ENCODE data around the gene MAD1L1. TPM values are rescaled to one million over a fixed set of nuclear protein-coding genes. Genes with fewer than 3 reads are reported as not detected.

The MAD1L1 gene
- total and polyA plus RNA-seq, 7 experiments from 2014 or later: 112 to 314 (median 136) TPM

DNA sequence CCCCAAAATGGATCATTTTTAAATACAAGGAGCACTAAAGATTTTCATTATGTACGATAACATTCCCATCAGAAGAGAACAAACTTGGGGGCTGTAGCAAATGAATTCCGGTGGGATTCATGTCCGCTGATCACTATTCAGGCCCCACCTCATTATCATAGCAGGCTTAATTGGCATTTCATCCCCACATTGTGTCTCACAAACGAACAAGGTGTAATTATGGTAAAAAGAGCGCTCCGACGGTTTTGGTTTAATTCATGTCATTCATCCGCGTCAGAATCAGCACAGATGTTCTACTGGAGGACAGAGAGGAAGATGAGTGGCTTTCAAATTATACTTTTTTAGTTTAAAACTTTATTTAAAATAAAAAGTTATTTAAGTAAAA, 124.7 kb downstream of the MAD1L1 start:
- H3K9me3 ChIP-seq (ENCODE audit: control insufficient read depth in 2 of 3, low read length in 3 of 3): no peaks in the 10 kb centered on the region
- Mint-ChIP-seq H3K27me3 (no peaks in the 10 kb centered on the region), H3K4me1 (peaks cover 11 to 47% (median 31%) of the 10 kb centered on the region in 7 donors), H3K36me3 (peaks cover 0 to 4% (median 0%) of the 10 kb centered on the region in 5 donors), H3K4me3 (no peak overlapping the region), H3K9me3 (no peaks in the 10 kb centered on the region), H3K27ac (peak overlapping the region in 1 of 9 donors; percentile 51)
- ATAC-seq: no peak
- no peaks in the 10 kb centered on the region for H3K36me3 ChIP-seq (ENCODE audit: control insufficient read depth in 2 of 3, insufficient read depth in 3 of 3, low read length in 3 of 3)
- H3K4me3 ChIP-seq (ENCODE audit: low read length): no peak overlapping the region
- no peak overlapping the region for H3K27ac ChIP-seq (ENCODE audit: low read depth, low read length)
- intact Hi-C loops (cut with micrococcal nuclease): loop anchor here in 1 of 2 donors (10.0 kb wide), 2 partner anchors 73 to 443 kb away; no protein-coding TSS in a partner anchor
- DNase-seq: no peak
- H3K4me1 ChIP-seq (ENCODE audit: control insufficient read depth in 2 of 2, insufficient read depth in 2 of 2, low read length in 2 of 2): peaks cover 4 to 22% of the 10 kb centered on the region in 2 donors
- ChIA-PET CTCF (no interaction called here), POLR2A (interaction anchor here (1.0 kb wide), 1 partner anchor 11 kb away, joined by 4 read pairs; no protein-coding TSS in a partner anchor)
- no peaks in the 10 kb centered on the region for H3K27me3 ChIP-seq (ENCODE audit: control insufficient read depth in 2 of 2, insufficient read depth in 2 of 2, low read length in 2 of 2)

DNA sequence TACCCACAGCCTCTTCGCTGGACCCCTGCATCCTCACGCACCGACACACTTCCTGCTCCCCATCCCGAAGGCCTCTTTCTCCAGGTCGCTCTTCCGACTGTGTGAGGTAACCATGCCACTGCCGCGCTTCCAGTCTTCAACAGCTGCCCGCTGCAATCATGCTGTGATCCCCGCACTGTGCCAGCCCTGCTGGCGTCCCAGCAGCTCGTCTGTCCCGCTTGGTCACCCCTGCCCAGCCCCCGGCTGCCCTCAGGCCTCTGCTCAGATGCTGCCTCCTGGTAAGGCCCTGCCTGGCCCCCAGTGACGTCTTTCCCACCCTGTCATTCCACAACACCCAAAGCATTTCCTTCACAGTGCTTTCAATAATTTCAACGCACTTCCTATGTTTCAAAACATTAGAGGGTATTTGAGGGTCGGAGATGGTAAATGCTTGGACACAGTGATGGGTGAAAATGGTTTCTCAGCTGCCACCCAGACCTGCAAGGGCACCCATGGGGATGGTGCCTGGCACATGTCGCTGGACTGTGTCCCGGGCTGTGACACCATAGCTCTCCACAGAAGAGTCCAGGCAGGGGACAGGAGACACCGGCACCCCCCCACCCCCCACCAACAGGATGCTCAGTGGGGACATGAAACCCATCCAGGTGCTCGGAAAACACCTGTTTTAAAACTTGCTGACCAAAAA, 125.2 kb downstream of the MAD1L1 start:
- Mint-ChIP-seq H3K4me3 (no peak overlapping the region), H3K4me1 (peaks cover 16 to 44% (median 28%) of the 10 kb centered on the region in 7 donors), H3K9me3 (peaks cover 0 to under 1% (median 0%) of the 10 kb centered on the region in 11 donors), H3K27ac (peak overlapping the region in 1 of 9 donors; percentile 42), H3K36me3 (peaks cover 0 to 5% (median 0%) of the 10 kb centered on the region in 5 donors), H3K27me3 (no peaks in the 10 kb centered on the region)
- ChIA-PET CTCF (no interaction called here), POLR2A (no interaction called here)
- H3K4me3 ChIP-seq (ENCODE audit: low read length): no peak overlapping the region
- no peak overlapping the region for H3K27ac ChIP-seq (ENCODE audit: low read depth, low read length)
- ATAC-seq (no peak), DNase-seq (no peak)
- no peaks in the 10 kb centered on the region for H3K27me3 ChIP-seq (ENCODE audit: control insufficient read depth in 2 of 2, insufficient read depth in 2 of 2, low read length in 2 of 2)
- peaks cover 4 to 21% of the 10 kb centered on the region in 2 donors for H3K4me1 ChIP-seq (ENCODE audit: control insufficient read depth in 2 of 2, insufficient read depth in 2 of 2, low read length in 2 of 2)
- intact Hi-C loops (cut with micrococcal nuclease): loop anchor here in 1 of 2 donors (10.0 kb wide), 2 partner anchors 73 to 443 kb away; no protein-coding TSS in a partner anchor
- H3K9me3 ChIP-seq (ENCODE audit: control insufficient read depth in 2 of 3, low read length in 3 of 3): no peaks in the 10 kb centered on the region
- no peaks in the 10 kb centered on the region for H3K36me3 ChIP-seq (ENCODE audit: control insufficient read depth in 2 of 3, insufficient read depth in 3 of 3, low read length in 3 of 3)

DNA sequence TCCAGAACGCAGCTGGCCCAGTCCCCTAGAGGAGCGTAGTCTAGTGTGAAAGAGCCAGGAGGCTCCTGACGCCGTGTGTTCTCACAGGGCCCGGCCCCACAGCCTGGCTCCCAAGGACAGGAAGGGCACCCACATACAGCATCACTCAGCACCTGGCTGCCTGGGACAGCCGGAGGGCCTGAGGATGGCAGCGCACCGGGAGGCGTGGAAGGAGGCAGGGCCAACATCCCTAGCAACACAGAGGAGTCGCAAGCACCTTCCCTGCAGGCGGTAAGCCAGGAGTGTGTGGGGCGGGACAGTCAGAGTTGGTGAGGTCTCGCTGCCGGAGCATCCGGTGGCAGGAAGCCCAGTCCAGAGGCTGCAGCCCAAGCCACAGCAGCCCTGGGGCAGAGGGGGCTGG, 125.8 kb downstream of the MAD1L1 start:
- CTCF ChIA-PET: no interaction called here
- POLR2A ChIA-PET: no interaction called here
- no peaks in the 10 kb centered on the region for H3K36me3 ChIP-seq (ENCODE audit: control insufficient read depth in 2 of 3, insufficient read depth in 3 of 3, low read length in 3 of 3)
- DNase-seq (no peak), ATAC-seq (no peak)
- Mint-ChIP-seq H3K9me3 (peaks cover 0 to 3% (median 0%) of the 10 kb centered on the region in 11 donors), H3K27ac (peak overlapping the region in 1 of 9 donors; percentile 42), H3K36me3 (peaks cover 0 to 8% (median 0%) of the 10 kb centered on the region in 5 donors), H3K4me3 (no peak overlapping the region), H3K27me3 (no peaks in the 10 kb centered on the region), H3K4me1 (peaks cover 17 to 43% (median 27%) of the 10 kb centered on the region in 7 donors)
- no peak overlapping the region for H3K4me3 ChIP-seq (ENCODE audit: low read length)
- no peak overlapping the region for H3K27ac ChIP-seq (ENCODE audit: low read depth, low read length)
- intact Hi-C loops (cut with micrococcal nuclease): loop anchor here in 1 of 2 donors (10.0 kb wide), 2 partner anchors 72 to 442 kb away; no protein-coding TSS in a partner anchor
- H3K4me1 ChIP-seq (ENCODE audit: control insufficient read depth in 2 of 2, insufficient read depth in 2 of 2, low read length in 2 of 2): peaks cover 4 to 15% of the 10 kb centered on the region in 2 donors
- H3K9me3 ChIP-seq (ENCODE audit: control insufficient read depth in 2 of 3, low read length in 3 of 3): no peaks in the 10 kb centered on the region
- H3K27me3 ChIP-seq (ENCODE audit: control insufficient read depth in 2 of 2, insufficient read depth in 2 of 2, low read length in 2 of 2): no peaks in the 10 kb centered on the region

DNA sequence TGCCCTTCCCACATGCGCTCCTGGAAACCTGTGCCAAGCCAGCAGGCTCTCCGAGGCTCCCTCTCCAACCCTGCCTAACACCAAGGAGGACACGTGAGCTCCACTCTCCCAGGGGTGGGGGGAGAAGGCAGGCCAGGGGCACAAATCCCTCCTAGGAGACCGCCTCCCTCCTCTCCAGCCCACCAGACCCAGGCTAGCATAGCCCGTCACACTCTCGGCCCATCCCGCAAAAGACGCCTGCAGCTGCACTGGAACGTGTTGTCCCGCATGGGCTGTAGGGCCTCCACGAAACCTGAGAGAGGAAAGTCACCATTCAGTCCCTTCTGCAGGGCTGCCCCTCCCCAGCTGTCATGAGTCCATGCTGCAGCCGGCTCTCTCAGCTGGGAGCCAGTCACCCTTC, 126.3 kb downstream of the MAD1L1 start:
- Mint-ChIP-seq H3K36me3 (peaks cover 0 to 8% (median 0%) of the 10 kb centered on the region in 5 donors), H3K27ac (no peak overlapping the region), H3K4me1 (peaks cover 15 to 43% (median 22%) of the 10 kb centered on the region in 7 donors), H3K27me3 (no peaks in the 10 kb centered on the region), H3K4me3 (no peak overlapping the region), H3K9me3 (peaks cover 0 to 3% (median 0%) of the 10 kb centered on the region in 11 donors)
- no peak for DNase-seq
- no peaks in the 10 kb centered on the region for H3K9me3 ChIP-seq (ENCODE audit: control insufficient read depth in 2 of 3, low read length in 3 of 3)
- ChIA-PET CTCF (no interaction called here), POLR2A (no interaction called here)
- H3K27ac ChIP-seq (ENCODE audit: low read depth, low read length): no peak overlapping the region
- no peak for ATAC-seq
- no peaks in the 10 kb centered on the region for H3K36me3 ChIP-seq (ENCODE audit: control insufficient read depth in 2 of 3, insufficient read depth in 3 of 3, low read length in 3 of 3)
- H3K27me3 ChIP-seq (ENCODE audit: control insufficient read depth in 2 of 2, insufficient read depth in 2 of 2, low read length in 2 of 2): no peaks in the 10 kb centered on the region
- H3K4me3 ChIP-seq (ENCODE audit: low read length): no peak overlapping the region
- peaks cover 4 to 12% of the 10 kb centered on the region in 2 donors for H3K4me1 ChIP-seq (ENCODE audit: control insufficient read depth in 2 of 2, insufficient read depth in 2 of 2, low read length in 2 of 2)
- intact Hi-C loops (cut with micrococcal nuclease): loop anchor here in 1 of 2 donors (10.0 kb wide), 2 partner anchors 72 to 442 kb away; no protein-coding TSS in a partner anchor

DNA sequence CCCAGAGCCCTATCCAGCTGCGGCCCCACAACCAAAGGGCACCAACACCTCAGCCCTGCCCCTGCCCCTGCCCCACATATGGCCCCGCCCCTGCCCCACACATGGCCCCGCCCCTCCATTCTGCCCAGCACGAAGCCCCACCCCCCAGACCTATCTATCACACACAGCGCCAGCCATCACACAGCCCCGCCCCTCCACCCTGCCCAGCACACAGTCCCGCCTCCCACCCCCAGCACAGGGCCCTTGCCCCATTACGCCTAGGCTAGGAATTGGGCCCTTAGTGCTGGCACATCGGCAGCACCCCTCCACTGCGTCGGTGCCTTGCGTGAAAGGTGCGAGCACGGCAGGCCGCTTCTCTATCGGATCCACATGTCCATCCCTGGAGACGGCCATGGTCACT, 126.8 kb downstream of the MAD1L1 start:
- peak overlapping the region in 1 of 9 donors; percentile 49 for H3K27ac Mint-ChIP-seq
- H3K4me1 ChIP-seq (ENCODE audit: control insufficient read depth in 2 of 2, insufficient read depth in 2 of 2, low read length in 2 of 2): peaks cover 4 to 12% of the 10 kb centered on the region in 2 donors
- H3K4me3 Mint-ChIP-seq: peak overlapping the region in 1 of 10 donors; percentile 18
- H3K27ac ChIP-seq (ENCODE audit: low read depth, low read length): no peak overlapping the region
- intact Hi-C loops (cut with micrococcal nuclease): loop anchor here in 1 of 2 donors (10.0 kb wide), 2 partner anchors 71 to 441 kb away; no protein-coding TSS in a partner anchor
- ChIA-PET POLR2A (no interaction called here), CTCF (no interaction called here)
- H3K27me3 Mint-ChIP-seq: no peaks in the 10 kb centered on the region
- no peak for ATAC-seq
- H3K4me3 ChIP-seq (ENCODE audit: low read length): no peak overlapping the region
- H3K4me1 Mint-ChIP-seq: peaks cover 15 to 39% (median 20%) of the 10 kb centered on the region in 7 donors
- H3K36me3 ChIP-seq (ENCODE audit: control insufficient read depth in 2 of 3, insufficient read depth in 3 of 3, low read length in 3 of 3): no peaks in the 10 kb centered on the region
- H3K9me3 ChIP-seq (ENCODE audit: control insufficient read depth in 2 of 3, low read length in 3 of 3): no peaks in the 10 kb centered on the region
- peaks cover 0 to 3% (median 0%) of the 10 kb centered on the region in 11 donors for H3K9me3 Mint-ChIP-seq
- H3K36me3 Mint-ChIP-seq: peaks cover 0 to 8% (median 0%) of the 10 kb centered on the region in 5 donors
- DNase-seq: no peak
- no peaks in the 10 kb centered on the region for H3K27me3 ChIP-seq (ENCODE audit: control insufficient read depth in 2 of 2, insufficient read depth in 2 of 2, low read length in 2 of 2)

DNA sequence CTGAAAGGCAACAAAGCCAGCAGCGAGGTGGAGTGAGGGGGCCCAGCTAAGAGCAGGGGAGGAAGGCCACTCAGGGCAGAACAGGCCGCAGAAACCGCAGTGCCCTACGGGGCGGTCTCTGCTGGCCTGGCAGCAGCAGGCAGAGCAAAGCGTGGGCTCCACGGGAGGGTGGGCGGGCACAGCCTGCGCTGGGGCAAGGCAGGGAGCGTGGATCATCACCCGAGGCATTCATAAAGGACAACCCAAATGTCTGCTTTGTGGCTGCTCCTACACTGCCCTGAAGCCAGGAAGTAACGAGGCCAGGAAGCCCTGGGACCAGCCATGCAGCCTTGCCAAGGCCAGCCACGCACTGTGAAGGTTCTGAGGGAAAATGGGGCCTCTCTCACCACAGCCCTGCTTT, 127.5 kb downstream of the MAD1L1 start:
- peaks cover 0 to 8% (median 0%) of the 10 kb centered on the region in 5 donors for H3K36me3 Mint-ChIP-seq
- DNase-seq: no peak
- CTCF ChIA-PET: no interaction called here

More for the DNA sequence above, 127.5 kb downstream of the MAD1L1 start:
- no peak overlapping the region for H3K27ac ChIP-seq (ENCODE audit: low read depth, low read length)
- ATAC-seq: no peak
- Mint-ChIP-seq H3K4me3 (peak overlapping the region in 1 of 10 donors; percentile 18), H3K4me1 (peaks cover 13 to 35% (median 20%) of the 10 kb centered on the region in 7 donors), H3K9me3 (peaks cover 0 to 3% (median 0%) of the 10 kb centered on the region in 11 donors), H3K27me3 (no peaks in the 10 kb centered on the region), H3K27ac (peak overlapping the region in 4 of 9 donors; percentile 7 to 93 (median 70))
- H3K27me3 ChIP-seq (ENCODE audit: control insufficient read depth in 2 of 2, insufficient read depth in 2 of 2, low read length in 2 of 2): no peaks in the 10 kb centered on the region
- H3K36me3 ChIP-seq (ENCODE audit: control insufficient read depth in 2 of 3, insufficient read depth in 3 of 3, low read length in 3 of 3): no peaks in the 10 kb centered on the region
- peaks cover 4 to 13% of the 10 kb centered on the region in 2 donors for H3K4me1 ChIP-seq (ENCODE audit: control insufficient read depth in 2 of 2, insufficient read depth in 2 of 2, low read length in 2 of 2)
- no peak overlapping the region for H3K4me3 ChIP-seq (ENCODE audit: low read length)
- H3K9me3 ChIP-seq (ENCODE audit: control insufficient read depth in 2 of 3, low read length in 3 of 3): no peaks in the 10 kb centered on the region
- POLR2A ChIA-PET: no interaction called here
- intact Hi-C loops (cut with micrococcal nuclease): loop anchor here in 1 of 2 donors (10.0 kb wide), 2 partner anchors 70 to 440 kb away; no protein-coding TSS in a partner anchor
